Fibroblast of skin of abdomen (primary cell): ENCODE measurements around the gene NR1H2.

Experiments used
- DNase-seq: peaks from one replicate; pipeline ENCODE4 v3.0.0-alpha.2; 2013

The NR1H2 gene

DNA sequence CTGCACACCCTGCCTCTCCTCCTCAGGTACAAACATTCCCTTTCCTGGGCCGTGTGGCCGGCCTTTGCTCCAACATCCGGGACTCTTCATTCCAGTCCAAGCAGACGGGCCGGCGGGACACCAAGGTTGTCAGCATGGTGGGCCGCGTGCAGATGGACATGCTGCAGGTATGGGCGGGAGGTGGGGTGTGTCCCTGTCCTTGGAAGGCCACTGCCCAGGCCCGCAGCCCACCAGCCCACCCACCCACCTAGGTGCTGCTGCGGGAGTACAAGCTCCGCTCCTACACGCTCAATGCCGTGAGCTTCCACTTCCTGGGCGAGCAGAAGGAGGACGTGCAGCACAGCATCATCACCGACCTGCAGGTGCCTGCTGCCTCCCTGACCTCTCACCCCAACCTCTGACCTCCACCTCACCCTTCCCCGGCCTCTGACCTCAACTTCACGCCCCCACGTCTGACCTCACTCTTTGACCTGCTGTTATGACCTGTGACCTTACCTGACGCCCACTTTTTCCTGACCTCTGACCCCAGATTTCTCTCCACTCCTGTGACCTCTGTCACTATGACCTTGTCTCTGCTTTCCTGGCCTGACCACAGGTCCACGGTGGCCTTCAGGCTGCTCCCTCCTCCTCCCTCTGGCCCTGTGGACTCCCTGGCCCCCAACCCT lies 30.0 kb downstream of the NR1H2 start:
- DNase-seq: no peak

DNA sequence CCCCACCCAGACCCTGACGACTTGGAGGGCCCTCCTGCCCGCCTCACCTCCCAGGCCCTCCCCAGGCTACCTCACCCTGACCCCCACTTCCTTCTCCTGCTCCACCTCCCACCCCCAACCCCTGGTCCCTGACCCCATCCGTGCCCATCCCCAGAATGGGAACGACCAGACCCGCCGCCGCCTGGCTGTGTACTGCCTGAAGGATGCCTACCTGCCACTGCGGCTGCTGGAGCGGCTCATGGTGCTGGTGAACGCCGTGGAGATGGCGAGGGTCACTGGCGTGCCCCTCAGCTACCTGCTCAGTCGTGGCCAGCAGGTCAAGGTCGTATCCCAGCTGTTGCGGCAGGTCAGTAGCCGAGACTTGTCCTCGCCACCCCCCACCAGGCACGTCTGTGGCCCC lies 30.6 kb downstream of the NR1H2 start:
- DNase-seq: no peak

DNA sequence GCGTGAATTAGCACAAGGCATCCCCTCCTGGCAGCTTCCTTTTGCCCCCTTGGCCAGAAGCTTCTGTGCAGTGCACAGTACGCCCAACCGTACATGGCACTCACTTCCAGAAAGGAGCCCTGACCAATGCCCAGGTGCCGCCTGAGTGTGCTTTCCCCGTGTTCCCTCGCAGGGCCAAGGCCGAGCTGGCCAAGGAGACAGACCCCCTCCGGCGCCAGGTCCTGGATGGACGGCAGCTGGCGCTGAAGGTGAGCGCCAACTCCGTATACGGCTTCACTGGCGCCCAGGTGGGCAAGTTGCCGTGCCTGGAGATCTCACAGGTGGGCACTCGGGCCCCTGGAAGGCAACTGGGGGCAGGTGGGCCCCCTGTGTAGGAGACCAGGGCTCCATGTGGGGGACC lies 33.1 kb downstream of the NR1H2 start:
- no peak for DNase-seq

DNA sequence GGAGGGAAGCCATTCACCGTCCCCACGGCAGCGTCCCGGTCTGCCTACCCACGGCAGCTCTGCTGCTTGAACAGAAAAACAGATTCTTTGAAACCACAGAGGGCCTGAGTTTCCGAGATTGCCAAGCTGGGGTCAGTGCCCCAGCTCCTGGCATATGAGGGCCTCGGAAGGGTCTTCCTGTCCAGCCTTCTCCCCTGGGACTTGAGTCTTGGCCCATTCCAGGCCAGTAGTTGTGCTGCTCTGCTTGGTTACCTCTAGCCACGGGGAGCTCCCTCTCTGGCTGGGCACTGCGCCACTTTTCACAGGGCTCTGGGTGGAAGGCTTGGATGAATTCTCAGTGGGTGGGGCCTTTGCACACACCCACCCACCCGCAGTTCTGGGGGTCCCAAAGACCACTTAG lies 33.9 kb downstream of the NR1H2 start:
- no peak for DNase-seq

DNA sequence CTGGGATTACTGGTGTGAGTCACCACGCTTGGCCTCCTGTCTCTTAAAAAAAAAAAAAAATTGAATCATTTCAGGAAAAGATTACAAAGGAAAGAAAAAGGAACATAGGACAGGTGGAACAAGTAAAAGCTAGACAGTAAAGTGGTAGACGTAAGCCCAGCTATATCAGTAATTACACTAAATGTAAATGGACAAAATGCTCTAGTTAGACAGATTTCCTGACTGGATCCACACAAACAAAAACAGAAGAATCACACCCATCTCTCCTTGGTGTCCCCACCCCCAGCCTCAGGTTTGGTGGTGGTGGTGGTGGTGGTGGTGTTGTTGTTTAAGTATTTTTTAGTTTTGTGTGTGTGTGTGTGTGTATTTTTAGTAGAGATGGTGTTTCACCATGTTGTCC lies 36.2 kb downstream of the NR1H2 start:
- DNase-seq: no peak

DNA sequence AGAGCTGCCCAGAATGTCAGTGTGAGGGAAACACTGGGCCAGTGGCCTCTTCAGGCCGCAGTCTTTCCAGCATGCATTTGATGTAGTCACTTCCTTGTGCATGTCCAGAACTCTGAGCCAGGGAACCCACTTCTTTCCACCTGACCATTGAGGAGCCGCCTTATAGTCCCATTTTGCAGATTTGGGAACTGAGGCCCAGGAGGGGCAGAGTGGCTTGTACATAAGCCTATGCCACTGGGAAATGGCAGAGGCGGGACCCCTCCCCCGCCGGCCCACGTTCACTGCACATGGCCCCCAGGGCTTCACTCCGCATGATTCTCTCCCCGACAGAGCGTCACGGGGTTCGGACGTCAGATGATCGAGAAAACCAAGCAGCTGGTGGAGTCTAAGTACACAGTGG lies 36.8 kb downstream of the NR1H2 start:
- DNase-seq: no peak

DNA sequence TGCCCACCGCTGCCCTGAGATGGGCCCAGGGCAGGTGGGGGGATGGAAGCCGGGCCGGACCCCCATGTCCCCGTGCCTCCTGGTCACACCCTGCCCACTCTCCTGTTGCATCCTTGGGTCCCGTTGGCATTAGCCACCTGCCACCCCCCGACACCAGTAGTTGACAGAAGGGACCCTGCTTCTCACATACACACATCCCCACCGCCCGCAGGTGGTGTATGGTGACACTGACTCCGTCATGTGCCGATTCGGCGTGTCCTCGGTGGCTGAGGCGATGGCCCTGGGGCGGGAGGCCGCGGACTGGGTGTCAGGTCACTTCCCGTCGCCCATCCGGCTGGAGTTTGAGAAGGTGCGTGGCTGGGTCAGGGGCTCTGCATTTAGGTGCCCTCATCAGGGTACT lies 37.3 kb downstream of the NR1H2 start:
- no peak for DNase-seq

DNA sequence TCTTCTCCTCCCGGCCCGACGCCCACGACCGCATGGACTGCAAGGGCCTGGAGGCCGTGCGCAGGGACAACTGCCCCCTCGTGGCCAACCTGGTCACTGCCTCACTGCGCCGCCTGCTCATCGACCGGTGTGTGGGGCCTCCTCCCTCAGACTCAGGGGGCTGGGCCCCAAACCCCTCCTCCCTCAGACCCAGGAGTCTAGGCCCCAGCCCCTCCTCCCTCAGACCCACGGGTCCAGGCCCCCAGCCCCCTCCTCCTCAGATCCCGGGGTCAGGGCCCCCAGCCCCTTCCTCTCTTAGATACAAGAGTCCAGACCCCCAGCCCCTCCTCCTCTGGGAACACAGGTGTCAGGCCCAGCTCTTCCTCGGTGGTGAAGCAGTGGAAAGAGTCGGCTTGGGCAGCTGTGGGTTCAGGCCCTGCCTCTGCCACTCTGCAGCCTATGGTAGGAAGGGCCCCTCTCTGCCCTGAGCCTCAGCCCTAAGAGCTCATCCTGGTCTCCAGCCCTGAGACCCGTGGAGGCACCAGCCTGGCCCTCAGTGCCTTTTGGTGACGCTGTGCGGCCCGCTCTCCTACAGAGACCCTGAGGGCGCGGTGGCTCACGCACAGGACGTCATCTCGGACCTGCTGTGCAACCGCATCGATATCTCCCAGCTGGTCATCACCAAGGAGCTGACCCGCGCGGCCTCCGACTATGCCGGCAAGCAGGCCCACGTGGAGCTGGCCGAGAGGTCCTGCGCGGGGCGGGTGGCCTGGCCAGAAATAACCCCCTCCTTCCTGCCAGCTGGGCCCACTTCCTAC lies 38.8 kb downstream of the NR1H2 start:
- peak; percentile 48 for DNase-seq

DNA sequence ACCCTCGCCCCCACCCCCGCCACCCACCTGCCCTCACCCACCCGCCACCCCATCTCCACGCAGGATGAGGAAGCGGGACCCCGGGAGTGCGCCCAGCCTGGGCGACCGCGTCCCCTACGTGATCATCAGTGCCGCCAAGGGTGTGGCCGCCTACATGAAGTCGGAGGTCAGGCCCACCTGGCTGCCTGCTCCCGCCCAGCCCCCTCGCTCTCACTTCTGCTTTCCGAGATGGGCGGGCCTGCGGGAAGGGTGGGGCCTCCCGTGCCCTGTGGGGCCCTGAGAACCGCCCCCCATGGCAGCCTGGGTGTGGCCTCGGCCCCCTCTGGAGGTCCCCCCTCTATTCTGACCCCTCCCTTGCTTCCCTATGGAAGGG lies 39.4 kb downstream of the NR1H2 start:
- DNase-seq: no peak

DNA sequence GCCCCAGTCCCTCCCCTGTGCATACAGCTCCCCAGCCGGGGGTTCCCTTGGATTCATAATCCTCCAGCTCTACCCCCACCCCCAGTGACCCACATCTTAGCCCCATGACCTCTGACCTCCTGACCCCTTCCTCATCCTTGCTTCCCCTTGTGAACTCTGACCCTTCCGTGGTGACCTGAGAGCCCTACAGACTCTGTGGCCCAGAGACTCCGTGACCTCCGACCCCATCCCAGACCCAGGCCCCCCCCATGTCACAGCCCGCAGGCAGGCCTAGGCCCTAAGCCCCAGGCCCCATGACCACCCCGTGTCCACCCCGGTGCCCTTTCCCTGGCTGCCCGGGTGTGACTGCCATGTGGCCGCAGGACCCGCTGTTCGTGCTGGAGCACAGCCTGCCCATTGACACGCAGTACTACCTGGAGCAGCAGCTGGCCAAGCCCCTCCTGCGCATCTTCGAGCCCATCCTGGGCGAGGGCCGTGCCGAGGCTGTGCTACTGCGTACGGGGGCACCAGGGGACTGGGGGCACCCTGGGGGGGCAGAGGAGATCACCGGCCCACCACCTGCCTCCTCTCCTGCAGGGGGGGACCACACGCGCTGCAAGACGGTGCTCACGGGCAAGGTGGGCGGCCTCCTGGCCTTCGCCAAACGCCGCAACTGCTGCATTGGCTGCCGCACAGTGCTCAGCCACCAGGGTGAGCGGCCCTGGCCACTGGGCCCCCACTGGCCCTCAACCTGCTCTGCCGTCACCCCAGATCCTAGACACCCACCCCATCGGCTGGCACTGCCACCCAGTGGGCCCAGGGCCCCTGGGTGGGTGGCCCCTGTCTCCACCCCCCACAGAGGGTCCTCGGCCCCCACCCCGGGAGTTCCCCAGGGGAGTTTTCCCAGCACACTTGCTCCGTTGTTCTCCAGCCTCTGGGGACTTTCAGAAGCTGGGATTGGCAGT lies 40.0 kb downstream of the NR1H2 start:
- DNase-seq: no peak

DNA sequence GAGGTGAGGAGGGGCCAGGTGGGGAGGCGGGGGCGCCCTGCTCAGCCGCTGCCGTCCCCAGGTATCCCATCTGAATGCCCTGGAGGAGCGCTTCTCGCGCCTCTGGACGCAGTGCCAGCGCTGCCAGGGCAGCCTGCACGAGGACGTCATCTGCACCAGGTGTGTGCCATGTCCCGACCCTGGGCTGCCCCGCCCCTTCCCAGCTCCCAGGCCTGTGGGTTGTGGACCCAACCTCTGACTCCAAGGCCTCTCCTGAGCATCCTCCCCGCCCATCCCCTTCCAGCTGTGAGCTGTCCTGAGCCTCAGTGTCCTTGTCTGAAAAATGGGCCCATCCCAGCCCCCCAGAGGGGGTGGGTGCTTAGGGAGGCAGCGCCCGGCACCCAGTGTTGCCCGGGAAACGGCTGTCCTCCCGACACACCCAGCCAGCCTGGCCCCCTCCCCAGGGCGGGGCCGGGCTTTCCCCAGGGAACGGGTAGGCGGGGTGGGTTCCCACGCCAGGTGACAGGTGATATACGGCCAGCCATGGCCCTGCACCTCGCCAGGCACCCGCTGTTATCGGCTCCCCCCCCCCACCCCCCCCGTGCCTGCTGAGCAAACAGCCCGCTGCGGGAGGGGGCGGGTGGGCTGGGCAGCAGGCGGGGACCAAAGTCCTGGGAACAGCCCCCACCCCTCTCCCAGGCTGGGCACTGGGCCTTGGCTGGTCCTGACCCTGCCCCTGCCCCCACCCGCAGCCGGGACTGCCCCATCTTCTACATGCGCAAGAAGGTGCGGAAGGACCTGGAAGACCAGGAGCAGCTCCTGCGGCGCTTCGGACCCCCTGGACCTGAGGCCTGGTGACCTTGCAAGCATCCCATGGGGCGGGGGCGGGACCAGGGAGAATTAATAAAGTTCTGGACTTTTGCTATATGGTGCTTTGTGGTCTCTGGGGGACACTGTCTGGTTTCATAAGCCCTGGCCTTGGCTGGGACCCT lies 41.1 kb downstream of the NR1H2 start:
- DNase-seq: no peak

DNA sequence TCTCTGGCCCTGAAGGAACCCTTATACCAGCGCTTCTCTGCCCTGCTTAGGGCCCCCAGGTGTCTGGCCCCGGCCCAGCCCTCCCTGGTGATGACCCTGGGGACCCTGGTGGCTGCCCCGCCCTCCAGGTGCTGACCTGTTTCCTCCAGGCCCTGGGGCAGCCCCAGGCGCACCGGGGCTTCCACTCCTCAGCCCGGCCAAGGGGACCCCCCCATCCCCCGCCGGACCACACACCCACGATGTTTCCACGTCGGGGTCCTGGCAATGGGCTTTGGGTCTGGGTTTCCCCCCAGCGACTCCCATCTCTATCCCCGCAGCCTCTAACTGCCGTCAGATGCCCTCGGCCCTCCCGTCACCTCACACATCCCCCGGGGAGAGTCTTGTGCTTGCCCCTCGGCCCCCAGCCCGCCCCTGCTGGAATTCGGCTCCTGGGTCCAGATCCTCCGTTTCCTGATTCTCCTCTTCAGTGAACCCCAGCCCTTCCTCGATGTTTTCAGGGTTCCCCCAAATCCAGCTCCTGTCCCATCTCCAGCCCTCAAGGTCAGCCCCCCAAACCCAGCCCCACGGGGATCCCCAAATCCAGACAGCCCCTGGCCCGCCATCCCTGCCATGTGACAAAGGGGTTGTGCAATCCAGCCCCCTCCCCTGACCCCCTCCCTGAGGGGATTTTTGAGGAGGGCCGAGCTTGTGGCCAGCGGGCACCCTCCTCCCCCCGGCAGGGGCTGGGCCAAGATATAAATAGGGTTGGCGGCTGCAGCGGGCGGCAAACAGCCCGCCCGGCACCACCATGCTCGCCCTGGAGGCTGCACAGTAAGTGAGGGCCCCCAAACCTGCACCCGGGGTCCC lies 42.1 kb downstream of the NR1H2 start, which contains the start of gene SPIB:
Gene SPIB (plus strand): TSS at position 763 of the 846 bp plus-strand sequence. CDS start 25 bp downstream, at position 788.
- no peak for DNase-seq

DNA sequence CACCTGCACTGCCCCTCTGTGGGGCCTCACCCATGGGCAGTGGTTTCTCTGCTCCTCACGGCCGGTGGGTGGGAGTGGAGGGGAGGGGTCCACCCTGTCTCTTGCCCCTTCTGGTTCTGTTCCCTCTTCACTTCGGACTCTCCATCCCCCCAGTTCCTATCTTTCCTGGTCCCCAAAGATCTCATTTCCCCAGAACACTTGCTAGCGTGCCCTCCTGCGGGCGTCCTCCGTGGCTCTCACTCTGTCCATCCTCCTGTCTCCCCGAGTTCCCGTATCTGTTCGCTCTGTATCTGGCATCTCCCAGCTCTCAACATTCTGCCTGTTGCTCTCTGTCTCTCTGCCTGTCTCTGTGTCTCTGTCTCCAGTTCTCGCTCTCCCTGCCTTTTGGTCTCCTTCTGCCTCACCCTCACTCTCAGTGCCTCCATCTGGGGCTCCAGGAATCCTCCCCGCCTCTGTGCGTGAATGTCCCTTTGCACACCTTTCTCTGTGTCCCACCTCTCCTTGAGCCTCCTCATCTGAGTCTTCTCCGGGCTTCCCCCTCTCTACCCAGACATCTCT lies 42.8 kb downstream of the NR1H2 start:
- no peak for DNase-seq

DNA sequence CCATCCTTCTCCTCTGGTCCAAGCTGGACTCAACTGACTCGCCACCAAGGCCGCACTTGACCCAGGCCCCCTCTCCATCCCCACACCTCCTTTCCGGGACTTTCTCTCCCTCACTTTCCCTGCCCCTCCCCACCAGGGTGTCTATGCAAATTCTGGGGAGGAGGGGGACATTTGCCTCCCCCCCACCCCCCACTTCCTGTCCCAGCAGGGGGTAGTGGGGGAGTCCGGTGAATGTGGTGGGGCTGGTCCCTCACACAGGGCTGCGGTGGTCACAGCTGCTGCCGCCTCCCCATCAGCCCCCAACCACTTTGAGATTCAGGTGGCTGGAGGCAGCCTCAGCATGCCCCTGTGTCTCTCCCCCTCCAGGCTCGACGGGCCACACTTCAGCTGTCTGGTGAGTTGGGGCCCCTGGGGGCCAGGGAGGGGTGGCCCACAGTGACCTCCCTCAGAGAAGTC lies 43.4 kb downstream of the NR1H2 start:
- DNase-seq: no peak

DNA sequence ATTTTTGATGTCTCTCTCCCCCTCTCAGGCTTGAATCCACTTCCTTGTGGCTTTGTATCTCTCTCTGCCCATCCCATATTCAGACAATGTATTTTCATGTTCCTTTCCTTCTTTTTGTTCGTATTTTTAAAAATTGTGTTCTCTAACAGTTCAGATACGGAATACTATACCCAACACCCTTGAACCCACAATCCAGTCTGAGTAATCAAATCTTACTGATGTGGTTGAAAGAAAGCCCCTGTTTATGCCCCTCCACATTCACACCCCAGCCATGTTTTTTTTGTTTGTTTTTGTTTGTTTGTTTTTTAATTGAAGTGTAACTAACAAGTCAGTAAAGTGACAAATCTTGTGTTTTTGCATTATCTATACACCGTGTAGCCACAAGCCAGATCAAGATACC lies 43.9 kb downstream of the NR1H2 start:
- no peak for DNase-seq

DNA sequence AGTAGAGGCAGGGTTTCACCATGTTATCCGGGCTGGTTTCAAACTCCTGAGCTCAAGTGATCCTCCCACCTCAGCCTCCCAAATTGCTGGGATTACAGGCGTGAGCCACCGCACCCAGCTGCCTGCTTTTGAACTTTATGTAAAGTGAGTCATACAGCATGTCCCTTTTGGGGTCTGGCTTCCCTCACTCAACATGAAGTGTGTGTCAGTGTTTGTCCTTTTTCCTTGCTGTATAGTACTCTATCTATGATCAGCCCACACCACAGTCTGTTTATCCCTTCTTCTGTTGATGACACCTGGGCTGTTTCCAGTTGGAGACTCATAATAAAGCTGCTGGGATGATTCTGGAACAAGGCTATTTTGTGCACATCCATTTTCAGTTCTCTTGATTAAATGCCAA lies 44.6 kb downstream of the NR1H2 start:
- no peak for DNase-seq

DNA sequence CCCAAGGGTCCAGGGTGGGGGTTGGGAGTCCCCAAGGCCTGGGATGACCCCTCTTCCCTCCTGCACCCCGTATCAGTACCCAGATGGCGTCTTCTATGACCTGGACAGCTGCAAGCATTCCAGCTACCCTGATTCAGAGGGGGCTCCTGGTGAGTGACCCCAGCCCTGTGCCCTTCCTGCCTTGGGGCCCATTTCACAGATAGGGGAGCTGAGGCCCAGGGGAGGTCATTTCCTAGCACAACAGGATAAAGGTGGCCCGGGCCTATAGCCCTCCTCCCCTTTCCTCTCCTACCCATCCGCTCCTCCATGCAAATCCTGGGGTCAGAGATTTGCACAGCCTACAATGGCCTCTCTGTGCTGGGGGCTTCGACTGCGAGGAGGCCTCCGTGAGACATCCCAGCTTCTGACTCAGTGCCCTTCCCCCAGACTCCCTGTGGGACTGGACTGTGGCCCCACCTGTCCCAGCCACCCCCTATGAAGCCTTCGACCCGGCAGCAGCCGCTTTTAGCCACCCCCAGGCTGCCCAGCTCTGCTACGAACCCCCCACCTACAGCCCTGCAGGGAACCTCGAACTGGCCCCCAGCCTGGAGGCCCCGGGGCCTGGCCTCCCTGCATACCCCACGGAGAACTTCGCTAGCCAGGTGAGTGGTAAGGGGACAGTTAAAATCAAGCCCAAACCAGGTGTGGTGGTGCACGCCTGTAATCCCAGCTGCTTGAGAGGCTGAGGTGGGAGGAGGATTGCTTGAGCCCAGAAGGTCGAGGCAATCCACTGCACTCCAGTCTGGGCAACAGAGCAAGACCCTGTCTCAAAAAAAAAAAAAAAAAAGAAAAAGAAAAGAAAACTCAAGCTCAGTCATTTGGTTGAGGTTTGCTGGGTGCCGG lies 46.4 kb downstream of the NR1H2 start:
- no peak for DNase-seq

DNA sequence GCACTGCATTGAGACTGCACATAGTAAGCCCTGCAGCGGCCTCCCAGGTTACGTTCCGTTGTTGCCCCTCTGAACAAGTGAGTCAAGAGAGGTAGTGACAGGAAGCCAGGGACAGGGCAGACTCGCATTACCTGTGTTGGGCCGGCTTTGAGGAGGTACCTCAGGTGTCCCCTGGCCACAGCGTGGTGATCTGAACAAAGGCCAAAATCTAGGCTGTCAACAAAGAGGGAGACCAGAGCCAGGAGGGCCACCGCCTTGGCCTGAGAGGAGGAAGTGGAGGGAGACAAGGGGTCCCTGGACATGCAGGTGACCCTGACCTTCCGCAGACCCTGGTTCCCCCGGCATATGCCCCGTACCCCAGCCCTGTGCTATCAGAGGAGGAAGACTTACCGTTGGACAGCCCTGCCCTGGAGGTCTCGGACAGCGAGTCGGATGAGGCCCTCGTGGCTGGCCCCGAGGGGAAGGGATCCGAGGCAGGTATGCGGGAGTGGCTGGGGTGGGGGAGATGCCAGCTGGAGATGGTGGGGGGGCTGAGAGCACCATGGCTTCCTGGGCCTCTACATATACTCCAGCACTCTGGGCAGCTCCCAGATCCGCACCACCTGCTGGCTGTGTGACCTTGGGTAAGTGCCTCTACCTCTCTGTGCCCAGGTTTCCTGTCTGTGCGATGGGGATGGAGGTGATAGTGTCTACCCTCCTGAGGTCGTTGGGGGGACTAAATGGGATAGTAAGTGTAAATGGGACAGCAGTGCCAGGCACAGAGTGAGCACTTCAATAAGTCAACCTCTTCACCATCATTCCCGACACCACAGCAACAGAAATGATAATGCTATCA lies 47.2 kb downstream of the NR1H2 start:
- no peak for DNase-seq

DNA sequence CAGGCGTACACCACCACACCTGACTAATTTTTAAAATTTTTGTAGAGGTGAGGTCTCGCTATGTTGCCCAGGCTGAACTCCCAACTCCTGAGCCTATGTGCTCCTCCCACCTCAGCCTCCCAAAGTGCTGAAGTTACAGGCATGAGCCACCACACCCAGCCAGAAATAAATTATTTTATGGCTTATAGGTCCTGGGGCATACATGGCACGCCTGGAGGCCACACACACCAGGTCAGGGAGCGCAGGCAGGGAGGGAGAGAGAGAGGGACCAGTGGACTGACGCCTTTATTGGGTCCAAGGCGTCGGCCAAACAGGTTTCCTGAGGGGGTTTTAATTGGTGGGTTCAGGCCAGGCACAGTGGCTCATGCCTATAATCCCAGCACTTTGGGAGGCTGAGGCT lies 49.3 kb downstream of the NR1H2 start:
- no peak for DNase-seq
